ENCODE measurements around the gene PGAP2.

Gene PGAP2

DNA sequence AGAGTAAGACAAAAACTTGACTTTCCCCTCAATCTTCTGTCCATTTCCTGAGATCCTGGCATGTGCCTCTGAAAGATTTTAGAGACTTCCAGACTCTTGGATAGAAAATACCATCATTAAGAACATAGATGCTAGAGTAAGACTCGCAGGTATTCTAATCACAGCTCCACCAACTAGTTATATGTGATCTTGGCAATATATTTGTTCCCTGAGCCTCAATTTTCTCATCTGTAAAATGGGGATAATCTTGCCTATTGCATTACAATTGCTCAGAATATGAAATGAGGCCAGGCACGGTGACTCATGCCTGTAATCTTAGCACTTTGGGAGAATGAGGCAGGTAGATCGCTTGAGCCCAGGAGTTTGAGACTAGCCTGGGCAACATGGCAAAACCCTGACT is 21.7 kb downstream of the PGAP2 start:
- Histone ChIP-seq H3K4me3 (replicated peaks; ENCODE audit: insufficient read depth, low read length) (no peak overlapping the region), H3K27me3 (ENCODE audit: insufficient read depth, poor library complexity, severe bottlenecking) (no peaks in the 10 kb centered on the region), H3K27ac (replicated peaks) (peak overlapping the region; percentile 93)
- TF ChIP-seq GABPA (IDR thresholded peaks at IDR 0.05; ENCODE audit: low read depth) (no peak), POLR2AphosphoS5 (IDR thresholded peaks at IDR 0.05; ENCODE audit: low read depth) (no peak), SPI1 (IDR thresholded peaks at IDR 0.05; ENCODE audit: borderline replicate concordance, low read depth) (no peak)
- TF ChIP-seq, protein P1, sequence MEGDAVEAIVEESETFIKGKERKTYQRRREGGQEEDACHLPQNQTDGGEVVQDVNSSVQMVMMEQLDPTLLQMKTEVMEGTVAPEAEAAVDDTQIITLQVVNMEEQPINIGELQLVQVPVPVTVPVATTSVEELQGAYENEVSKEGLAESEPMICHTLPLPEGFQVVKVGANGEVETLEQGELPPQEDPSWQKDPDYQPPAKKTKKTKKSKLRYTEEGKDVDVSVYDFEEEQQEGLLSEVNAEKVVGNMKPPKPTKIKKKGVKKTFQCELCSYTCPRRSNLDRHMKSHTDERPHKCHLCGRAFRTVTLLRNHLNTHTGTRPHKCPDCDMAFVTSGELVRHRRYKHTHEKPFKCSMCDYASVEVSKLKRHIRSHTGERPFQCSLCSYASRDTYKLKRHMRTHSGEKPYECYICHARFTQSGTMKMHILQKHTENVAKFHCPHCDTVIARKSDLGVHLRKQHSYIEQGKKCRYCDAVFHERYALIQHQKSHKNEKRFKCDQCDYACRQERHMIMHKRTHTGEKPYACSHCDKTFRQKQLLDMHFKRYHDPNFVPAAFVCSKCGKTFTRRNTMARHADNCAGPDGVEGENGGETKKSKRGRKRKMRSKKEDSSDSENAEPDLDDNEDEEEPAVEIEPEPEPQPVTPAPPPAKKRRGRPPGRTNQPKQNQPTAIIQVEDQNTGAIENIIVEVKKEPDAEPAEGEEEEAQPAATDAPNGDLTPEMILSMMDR (IDR thresholded peaks at IDR 0.05; ENCODE audit: insufficient read depth, low read length) = no peak
- TF ChIP-seq, protein P2, sequence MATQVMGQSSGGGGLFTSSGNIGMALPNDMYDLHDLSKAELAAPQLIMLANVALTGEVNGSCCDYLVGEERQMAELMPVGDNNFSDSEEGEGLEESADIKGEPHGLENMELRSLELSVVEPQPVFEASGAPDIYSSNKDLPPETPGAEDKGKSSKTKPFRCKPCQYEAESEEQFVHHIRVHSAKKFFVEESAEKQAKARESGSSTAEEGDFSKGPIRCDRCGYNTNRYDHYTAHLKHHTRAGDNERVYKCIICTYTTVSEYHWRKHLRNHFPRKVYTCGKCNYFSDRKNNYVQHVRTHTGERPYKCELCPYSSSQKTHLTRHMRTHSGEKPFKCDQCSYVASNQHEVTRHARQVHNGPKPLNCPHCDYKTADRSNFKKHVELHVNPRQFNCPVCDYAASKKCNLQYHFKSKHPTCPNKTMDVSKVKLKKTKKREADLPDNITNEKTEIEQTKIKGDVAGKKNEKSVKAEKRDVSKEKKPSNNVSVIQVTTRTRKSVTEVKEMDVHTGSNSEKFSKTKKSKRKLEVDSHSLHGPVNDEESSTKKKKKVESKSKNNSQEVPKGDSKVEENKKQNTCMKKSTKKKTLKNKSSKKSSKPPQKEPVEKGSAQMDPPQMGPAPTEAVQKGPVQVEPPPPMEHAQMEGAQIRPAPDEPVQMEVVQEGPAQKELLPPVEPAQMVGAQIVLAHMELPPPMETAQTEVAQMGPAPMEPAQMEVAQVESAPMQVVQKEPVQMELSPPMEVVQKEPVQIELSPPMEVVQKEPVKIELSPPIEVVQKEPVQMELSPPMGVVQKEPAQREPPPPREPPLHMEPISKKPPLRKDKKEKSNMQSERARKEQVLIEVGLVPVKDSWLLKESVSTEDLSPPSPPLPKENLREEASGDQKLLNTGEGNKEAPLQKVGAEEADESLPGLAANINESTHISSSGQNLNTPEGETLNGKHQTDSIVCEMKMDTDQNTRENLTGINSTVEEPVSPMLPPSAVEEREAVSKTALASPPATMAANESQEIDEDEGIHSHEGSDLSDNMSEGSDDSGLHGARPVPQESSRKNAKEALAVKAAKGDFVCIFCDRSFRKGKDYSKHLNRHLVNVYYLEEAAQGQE (IDR thresholded peaks at IDR 0.05; ENCODE audit: insufficient replicate concordance, low read depth) = no peak
- no peak for DNase-seq (ENCODE audit: low read depth in 1 of 2, low spot score in 1 of 2)

DNA sequence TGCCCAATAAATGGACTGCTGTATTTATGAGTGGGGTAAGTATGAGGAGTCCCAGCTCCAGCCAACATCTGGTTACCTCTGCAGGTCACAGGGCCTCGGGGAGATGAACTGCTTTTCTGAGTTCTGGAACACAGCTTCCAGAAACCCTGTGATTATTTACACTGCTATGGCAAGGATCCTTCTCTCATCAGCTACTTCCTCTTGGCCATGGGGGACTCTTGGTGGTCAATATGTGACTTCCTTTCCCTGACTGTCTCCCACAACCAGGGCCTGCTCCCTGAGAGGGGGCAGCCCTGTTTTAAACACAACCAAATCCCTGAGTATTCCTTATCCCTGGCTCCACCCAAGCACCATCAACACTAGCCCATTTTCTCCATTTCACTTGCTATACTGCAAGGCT is 22.4 kb downstream of the PGAP2 start:
- Histone ChIP-seq H3K27ac (replicated peaks) (peak overlapping the region; percentile 93), H3K27me3 (ENCODE audit: insufficient read depth, poor library complexity, severe bottlenecking) (no peaks in the 10 kb centered on the region), H3K4me3 (replicated peaks; ENCODE audit: insufficient read depth, low read length) (no peak overlapping the region)
- peak; percentile 43; the same call in 1 of the 2 replicates for TF ChIP-seq SPI1 (IDR thresholded peaks at IDR 0.05; ENCODE audit: borderline replicate concordance, low read depth)
- TF ChIP-seq, protein P2 (IDR thresholded peaks at IDR 0.05; ENCODE audit: insufficient replicate concordance, low read depth) = no peak
- peak in 1 of 2 experiments; percentile 53 for DNase-seq (ENCODE audit: low read depth in 1 of 2, low spot score in 1 of 2)

DNA sequence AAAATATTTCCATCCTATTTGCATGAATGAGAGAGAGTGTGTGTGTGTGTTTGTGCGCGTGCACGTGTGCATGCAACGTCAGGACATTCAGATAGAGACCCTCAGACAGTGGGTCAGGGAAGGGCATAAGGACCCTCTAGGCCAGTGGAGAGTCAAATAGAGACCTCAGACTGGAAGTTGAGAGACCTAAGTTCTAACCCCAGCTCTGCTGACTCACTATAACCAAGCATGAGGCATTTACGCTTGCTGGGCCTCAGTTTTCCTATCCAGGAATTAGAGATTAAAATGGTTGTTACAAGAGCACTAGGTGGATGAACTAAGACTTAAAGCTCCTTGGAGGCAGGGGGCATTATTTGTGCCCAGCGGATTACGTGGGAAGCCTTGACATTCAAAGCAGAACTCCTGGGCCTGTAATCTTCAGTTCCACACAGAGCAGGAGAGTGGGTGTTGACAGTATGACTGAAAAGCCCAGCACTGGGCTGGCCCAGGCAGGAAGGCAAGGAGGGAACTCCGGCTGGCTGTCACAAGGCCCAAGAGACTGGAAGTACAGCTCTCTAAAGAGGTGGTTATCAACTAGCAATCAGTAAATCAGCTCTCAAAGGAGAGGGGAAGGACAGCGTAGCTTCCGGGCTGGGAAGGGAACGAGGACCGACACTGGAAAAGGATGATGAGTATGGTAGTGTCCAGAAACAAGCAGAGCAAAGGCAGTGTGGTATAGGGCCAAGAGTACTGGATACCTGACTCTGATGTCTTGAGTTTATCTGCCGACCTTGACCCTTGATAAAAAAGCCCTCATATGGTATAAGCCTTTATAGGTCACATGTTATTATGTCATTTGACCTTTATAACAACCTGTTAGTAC is 23.2 kb downstream of the PGAP2 start:
- Histone ChIP-seq H3K27ac (replicated peaks) (peak overlapping the region; percentile 93), H3K4me3 (replicated peaks; ENCODE audit: insufficient read depth, low read length) (no peak overlapping the region), H3K27me3 (ENCODE audit: insufficient read depth, poor library complexity, severe bottlenecking) (no peaks in the 10 kb centered on the region)
- TF ChIP-seq POLR2AphosphoS5 (IDR thresholded peaks at IDR 0.05; ENCODE audit: low read depth) (no peak; the same call in 1 of the 2 replicates), GABPA (IDR thresholded peaks at IDR 0.05; ENCODE audit: low read depth) (no peak), SPI1 (IDR thresholded peaks at IDR 0.05; ENCODE audit: borderline replicate concordance, low read depth) (peak; percentile 36; the same call in 1 of the 2 replicates)
- TF ChIP-seq, protein P2 (IDR thresholded peaks at IDR 0.05; ENCODE audit: insufficient replicate concordance, low read depth) = no peak
- TF ChIP-seq, protein P1 (IDR thresholded peaks at IDR 0.05; ENCODE audit: insufficient read depth, low read length) = no peak
- DNase-seq (ENCODE audit: low read depth in 1 of 2, low spot score in 1 of 2) = peak in 1 of 2 experiments; percentile 77
